ENCODE measurements around the gene OXSR1. TPM values are rescaled to one million over a fixed set of nuclear protein-coding genes. Genes with fewer than 3 reads are reported as not detected.

Gene OXSR1
- total and polyA plus RNA-seq, 3 experiments from 2014 or later, result 16.4 to 60.0 (median 56.3) TPM

DNA sequence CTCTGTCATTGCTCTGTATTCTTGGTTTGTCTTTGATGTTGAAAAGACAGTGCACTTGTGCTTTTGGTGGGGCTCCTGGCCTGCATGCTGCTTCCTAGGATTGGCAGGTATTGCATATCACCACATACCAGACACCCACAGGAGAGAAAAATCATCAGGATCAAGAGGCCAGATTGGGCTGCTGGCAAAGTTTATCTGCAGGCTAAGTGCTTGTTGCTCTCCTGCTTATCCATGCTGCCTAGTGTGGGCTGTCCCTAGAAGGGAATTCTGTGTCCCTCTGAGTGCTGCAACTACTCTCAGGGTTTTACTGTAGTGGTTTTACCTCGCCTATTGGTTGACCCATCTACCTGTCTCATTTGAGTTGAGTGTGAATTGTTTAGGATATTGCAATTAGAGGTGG is 99.4 kb downstream of the OXSR1 start:
- H3K27ac ChIP-seq (ENCODE audit: low read depth, low read length), result no peak overlapping the region
- H3K4me3 Mint-ChIP-seq, result no peak overlapping the region
- POLR2A ChIA-PET, result no interaction called here
- H3K4me1 Mint-ChIP-seq, result peaks cover 7 to 23% (median 11%) of the 10 kb centered on the region in 3 donors
- no peak for DNase-seq
- H3K27me3 ChIP-seq (ENCODE audit: insufficient read depth, low read length, poor library complexity, severe bottlenecking), result no peaks in the 10 kb centered on the region
- peaks cover 0 to 8% (median 4%) of the 10 kb centered on the region in 3 donors for H3K36me3 Mint-ChIP-seq
- no peaks in the 10 kb centered on the region for H3K27me3 Mint-ChIP-seq
- H3K4me1 ChIP-seq (ENCODE audit: insufficient read depth, low read length), result no peaks in the 10 kb centered on the region
- H3K4me3 ChIP-seq (ENCODE audit: low read length), result no peak overlapping the region
- no peak overlapping the region for H3K27ac Mint-ChIP-seq
- H3K9me3 ChIP-seq (ENCODE audit: low read length), result no peaks in the 10 kb centered on the region
- no peaks in the 10 kb centered on the region for H3K36me3 ChIP-seq (ENCODE audit: insufficient read depth, low read length)
- CTCF ChIA-PET, result no interaction called here
- H3K9me3 Mint-ChIP-seq, result no peaks in the 10 kb centered on the region

DNA sequence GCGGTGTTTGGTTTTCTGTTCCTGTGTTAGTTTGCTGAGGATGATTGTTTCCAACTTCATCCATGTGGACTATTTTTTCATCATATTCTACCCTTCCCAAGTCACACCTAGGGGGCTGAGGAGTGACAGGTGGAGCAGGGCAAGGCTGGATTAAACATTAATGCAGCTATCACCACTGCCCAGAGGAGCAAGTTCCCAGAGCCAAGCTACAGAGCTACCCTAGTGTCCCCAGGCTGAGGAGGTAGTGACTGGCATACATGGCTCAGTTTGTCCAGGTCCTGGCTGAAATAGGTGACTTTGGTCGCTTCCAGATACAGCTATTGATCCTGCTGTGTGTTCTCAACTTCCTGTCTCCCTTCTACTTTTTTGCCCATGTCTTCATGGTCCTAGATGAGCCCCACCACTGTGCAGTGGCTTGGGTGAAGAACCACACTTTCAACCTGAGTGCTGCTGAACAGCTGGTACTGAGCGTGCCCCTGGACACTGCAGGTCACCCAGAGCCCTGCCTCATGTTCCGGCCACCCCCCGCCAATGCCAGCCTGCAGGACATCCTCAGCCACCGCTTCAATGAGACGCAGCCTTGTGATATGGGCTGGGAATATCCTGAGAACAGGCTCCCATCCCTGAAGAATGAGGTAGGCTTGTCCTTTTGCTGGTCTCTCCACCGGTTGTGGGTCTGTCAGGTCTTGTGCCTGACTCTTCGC is 100.4 kb downstream of the OXSR1 start, which contains the start of gene SLC22A13:
Gene SLC22A13 (plus strand): TSS at position 209 of the 704 bp plus-strand sequence. CDS start 49 bp downstream, at position 258.
- Mint-ChIP-seq H3K4me1 (peaks cover 6 to 23% (median 7%) of the 10 kb centered on the region in 3 donors), H3K27me3 (no peaks in the 10 kb centered on the region), H3K27ac (peak within 1 kb of the TSS in 2 of 8 donors; percentile 2 to 54), H3K9me3 (no peaks in the 10 kb centered on the region), H3K36me3 (peaks cover 3 to 12% (median 10%) of the 10 kb centered on the region in 3 donors), H3K4me3 (no peak within 1 kb of the TSS)
- no peaks in the 10 kb centered on the region for H3K36me3 ChIP-seq (ENCODE audit: insufficient read depth, low read length)
- no peaks in the 10 kb centered on the region for H3K4me1 ChIP-seq (ENCODE audit: insufficient read depth, low read length)
- POLR2A ChIA-PET, result no interaction called here
- H3K27me3 ChIP-seq (ENCODE audit: insufficient read depth, low read length, poor library complexity, severe bottlenecking), result no peaks in the 10 kb centered on the region
- H3K27ac ChIP-seq (ENCODE audit: low read depth, low read length), result no peak within 1 kb of the TSS
- no peaks in the 10 kb centered on the region for H3K9me3 ChIP-seq (ENCODE audit: low read length)
- no peak for DNase-seq
- CTCF ChIA-PET, result no interaction called here
- no peak within 1 kb of the TSS for H3K4me3 ChIP-seq (ENCODE audit: low read length)

DNA sequence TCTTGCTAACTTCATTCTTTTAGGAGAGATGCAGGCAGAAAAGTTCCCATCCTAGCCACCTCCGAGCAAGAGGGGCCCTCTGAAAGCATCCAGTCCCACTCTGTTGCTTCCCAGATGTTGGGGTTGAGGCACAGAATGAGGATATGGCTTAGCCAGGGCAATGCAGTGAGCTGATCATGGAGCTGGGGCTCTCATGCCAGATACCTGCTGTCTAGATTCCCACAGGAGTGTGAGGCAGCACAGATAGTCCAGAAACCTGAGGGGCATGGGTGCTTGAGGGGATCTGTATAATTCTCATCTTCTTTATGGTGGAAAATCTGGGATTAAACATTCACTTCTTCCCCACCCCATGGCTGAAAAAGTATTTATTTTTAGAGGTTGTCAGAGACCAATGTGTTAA is 101.5 kb downstream of the OXSR1 start:
- H3K4me3 ChIP-seq (ENCODE audit: low read length), result no peak overlapping the region

DNA sequence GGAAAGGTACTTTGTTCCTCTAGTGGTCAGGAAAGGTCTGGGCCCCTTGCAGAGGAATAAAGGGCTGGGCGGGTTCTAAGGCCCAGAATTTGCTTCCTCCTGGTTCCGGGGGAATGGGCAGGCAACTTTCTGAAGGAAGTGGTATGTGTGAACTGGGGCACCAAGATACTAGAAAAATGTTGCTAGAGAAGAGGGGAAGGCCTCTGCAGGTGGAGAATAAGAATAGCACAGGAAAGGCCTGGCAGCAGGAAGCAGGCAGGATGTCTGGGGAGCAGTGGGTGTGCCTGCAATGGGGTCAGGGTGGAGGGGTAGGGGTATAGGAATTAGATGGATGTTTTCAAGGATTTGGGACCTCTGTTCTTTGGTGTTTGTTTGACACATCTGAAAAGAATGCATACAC is 102.3 kb downstream of the OXSR1 start:
- CTCF ChIA-PET, result no interaction called here
- Histone ChIP-seq H3K9me3 (ENCODE audit: low read length) (no peaks in the 10 kb centered on the region), H3K27ac (ENCODE audit: low read depth, low read length) (no peak overlapping the region), H3K27me3 (ENCODE audit: insufficient read depth, low read length, poor library complexity, severe bottlenecking) (no peaks in the 10 kb centered on the region), H3K36me3 (ENCODE audit: insufficient read depth, low read length) (no peaks in the 10 kb centered on the region), H3K4me3 (ENCODE audit: low read length) (no peak overlapping the region), H3K4me1 (ENCODE audit: insufficient read depth, low read length) (no peaks in the 10 kb centered on the region)
- H3K4me1 Mint-ChIP-seq, result peaks cover 6 to 23% (median 7%) of the 10 kb centered on the region in 3 donors
- H3K9me3 Mint-ChIP-seq, result no peaks in the 10 kb centered on the region
- H3K27ac Mint-ChIP-seq, result peak overlapping the region in 5 of 8 donors; percentile 3 to 62 (median 36)
- H3K27me3 Mint-ChIP-seq, result no peaks in the 10 kb centered on the region
- POLR2A ChIA-PET, result no interaction called here
- H3K36me3 Mint-ChIP-seq, result peaks cover 4 to 14% (median 13%) of the 10 kb centered on the region in 3 donors
- DNase-seq, result no peak
- no peak overlapping the region for H3K4me3 Mint-ChIP-seq

More for the DNA sequence above, 101.5 kb downstream of the OXSR1 start:
- Histone ChIP-seq H3K27me3 (ENCODE audit: insufficient read depth, low read length, poor library complexity, severe bottlenecking) (no peaks in the 10 kb centered on the region), H3K4me1 (ENCODE audit: insufficient read depth, low read length) (no peaks in the 10 kb centered on the region), H3K9me3 (ENCODE audit: low read length) (no peaks in the 10 kb centered on the region), H3K27ac (ENCODE audit: low read depth, low read length) (no peak overlapping the region), H3K36me3 (ENCODE audit: insufficient read depth, low read length) (no peaks in the 10 kb centered on the region)
- Mint-ChIP-seq H3K4me3 (no peak overlapping the region), H3K36me3 (peaks cover 4 to 14% (median 11%) of the 10 kb centered on the region in 3 donors), H3K27me3 (no peaks in the 10 kb centered on the region), H3K27ac (no peak overlapping the region), H3K9me3 (no peaks in the 10 kb centered on the region), H3K4me1 (peaks cover 6 to 23% (median 7%) of the 10 kb centered on the region in 3 donors)
- CTCF ChIA-PET, result no interaction called here
- POLR2A ChIA-PET, result no interaction called here
- no peak for DNase-seq

- Histone ChIP-seq H3K36me3 (ENCODE audit: insufficient read depth, low read length) (no peaks in the 10 kb centered on the region), H3K4me3 (ENCODE audit: low read length) (no peak overlapping the region), H3K4me1 (ENCODE audit: insufficient read depth, low read length) (no peaks in the 10 kb centered on the region), H3K27ac (ENCODE audit: low read depth, low read length) (no peak overlapping the region), H3K9me3 (ENCODE audit: low read length) (no peaks in the 10 kb centered on the region), H3K27me3 (ENCODE audit: insufficient read depth, low read length, poor library complexity, severe bottlenecking) (no peaks in the 10 kb centered on the region)
- no peak overlapping the region for H3K4me3 Mint-ChIP-seq
- H3K9me3 Mint-ChIP-seq, result no peaks in the 10 kb centered on the region
- CTCF ChIA-PET, result no interaction called here
- peaks cover 6 to 23% (median 7%) of the 10 kb centered on the region in 3 donors for H3K4me1 Mint-ChIP-seq
- H3K27me3 Mint-ChIP-seq, result no peaks in the 10 kb centered on the region
- peaks cover 4 to 14% (median 13%) of the 10 kb centered on the region in 3 donors for H3K36me3 Mint-ChIP-seq
- no peak for DNase-seq
- POLR2A ChIA-PET, result no interaction called here
- H3K27ac Mint-ChIP-seq, result peak overlapping the region in 3 of 8 donors; percentile 14 to 56 (median 36)
Observed at GRCh38 chr3:38268087-38268486, 102.8 kb downstream of the OXSR1 start.

- H3K4me1 Mint-ChIP-seq, result peaks cover 6 to 20% (median 7%) of the 10 kb centered on the region in 3 donors
- ChIA-PET POLR2A (no interaction called here), CTCF (no interaction called here)
- Histone ChIP-seq H3K36me3 (ENCODE audit: insufficient read depth, low read length) (no peaks in the 10 kb centered on the region), H3K27ac (ENCODE audit: low read depth, low read length) (no peak overlapping the region), H3K4me1 (ENCODE audit: insufficient read depth, low read length) (no peaks in the 10 kb centered on the region), H3K9me3 (ENCODE audit: low read length) (no peaks in the 10 kb centered on the region), H3K27me3 (ENCODE audit: insufficient read depth, low read length, poor library complexity, severe bottlenecking) (no peaks in the 10 kb centered on the region), H3K4me3 (ENCODE audit: low read length) (no peak overlapping the region)
- H3K36me3 Mint-ChIP-seq, result peaks cover 4 to 14% (median 11%) of the 10 kb centered on the region in 3 donors
- no peaks in the 10 kb centered on the region for H3K9me3 Mint-ChIP-seq
- H3K27me3 Mint-ChIP-seq, result no peaks in the 10 kb centered on the region
- peak overlapping the region in 3 of 8 donors; percentile 11 to 45 (median 12) for H3K27ac Mint-ChIP-seq
- DNase-seq, result no peak
- no peak overlapping the region for H3K4me3 Mint-ChIP-seq
Observed at GRCh38 chr3:38268522-38268921, 103.2 kb downstream of the OXSR1 start.

DNA sequence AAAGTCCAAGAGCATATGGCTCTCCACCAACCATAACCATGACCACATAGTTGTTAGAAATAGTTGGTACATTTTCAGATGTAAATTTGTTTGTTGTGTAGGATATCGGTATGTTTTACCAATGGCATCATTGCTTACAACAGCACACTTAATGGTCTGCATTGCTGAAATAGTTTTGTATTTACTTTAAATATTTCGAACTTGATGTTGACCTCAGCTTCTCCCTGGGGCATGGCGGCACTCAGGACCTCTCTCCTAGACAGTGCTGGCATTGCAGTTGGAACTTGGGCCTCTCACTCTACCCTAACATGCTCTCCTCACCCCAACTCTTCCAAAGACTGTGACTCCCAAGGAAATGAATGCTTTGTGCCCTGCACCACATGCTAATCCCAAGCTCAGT is 105.3 kb downstream of the OXSR1 start:
- H3K36me3 ChIP-seq (ENCODE audit: insufficient read depth, low read length), result no peaks in the 10 kb centered on the region
- Mint-ChIP-seq H3K9me3 (no peaks in the 10 kb centered on the region), H3K27ac (no peak overlapping the region), H3K36me3 (peaks cover 8 to 14% (median 11%) of the 10 kb centered on the region in 3 donors), H3K27me3 (no peaks in the 10 kb centered on the region), H3K4me3 (no peak overlapping the region), H3K4me1 (peaks cover 6 to 18% (median 7%) of the 10 kb centered on the region in 3 donors)
- no peaks in the 10 kb centered on the region for H3K4me1 ChIP-seq (ENCODE audit: insufficient read depth, low read length)
- DNase-seq, result no peak
- no peaks in the 10 kb centered on the region for H3K9me3 ChIP-seq (ENCODE audit: low read length)
- ChIA-PET POLR2A (no interaction called here), CTCF (no interaction called here)
- H3K27me3 ChIP-seq (ENCODE audit: insufficient read depth, low read length, poor library complexity, severe bottlenecking), result no peaks in the 10 kb centered on the region
- H3K27ac ChIP-seq (ENCODE audit: low read depth, low read length), result no peak overlapping the region
- H3K4me3 ChIP-seq (ENCODE audit: low read length), result no peak overlapping the region

DNA sequence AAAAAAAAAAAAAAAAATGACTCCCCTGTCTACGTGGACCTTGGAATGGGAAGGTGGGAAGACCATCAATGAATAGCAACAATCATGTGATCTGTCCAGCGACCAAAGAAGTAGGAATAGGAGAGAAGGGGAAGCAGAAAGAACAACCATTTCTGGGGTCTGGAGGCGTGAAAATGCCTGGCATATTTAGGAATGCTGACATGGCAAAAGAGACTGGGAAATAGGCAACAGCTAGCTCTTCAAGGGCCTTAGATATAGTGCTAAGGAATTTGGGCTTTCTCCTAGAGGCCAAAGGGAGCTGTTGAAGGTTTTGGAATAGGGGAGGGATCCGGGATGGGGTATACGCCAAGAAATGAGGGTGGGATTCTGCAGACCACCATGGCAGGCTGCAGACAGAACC is 106.2 kb downstream of the OXSR1 start:
- Mint-ChIP-seq H3K36me3 (peaks cover 6 to 14% (median 11%) of the 10 kb centered on the region in 3 donors), H3K9me3 (no peaks in the 10 kb centered on the region), H3K4me3 (no peak overlapping the region), H3K27ac (peak overlapping the region in 2 of 8 donors; percentile 9 to 26), H3K4me1 (peaks cover 6 to 18% (median 7%) of the 10 kb centered on the region in 3 donors), H3K27me3 (no peaks in the 10 kb centered on the region)
- Histone ChIP-seq H3K4me3 (ENCODE audit: low read length) (no peak overlapping the region), H3K27me3 (ENCODE audit: insufficient read depth, low read length, poor library complexity, severe bottlenecking) (no peaks in the 10 kb centered on the region), H3K9me3 (ENCODE audit: low read length) (no peaks in the 10 kb centered on the region), H3K36me3 (ENCODE audit: insufficient read depth, low read length) (no peaks in the 10 kb centered on the region), H3K4me1 (ENCODE audit: insufficient read depth, low read length) (no peaks in the 10 kb centered on the region), H3K27ac (ENCODE audit: low read depth, low read length) (no peak overlapping the region)
- ChIA-PET CTCF (no interaction called here), POLR2A (no interaction called here)
- no peak for DNase-seq

Measured in CD8-positive, alpha-beta memory T cell (primary cell).